Measurements from ENCODE around the gene APBB1.

The APBB1 gene

DNA sequence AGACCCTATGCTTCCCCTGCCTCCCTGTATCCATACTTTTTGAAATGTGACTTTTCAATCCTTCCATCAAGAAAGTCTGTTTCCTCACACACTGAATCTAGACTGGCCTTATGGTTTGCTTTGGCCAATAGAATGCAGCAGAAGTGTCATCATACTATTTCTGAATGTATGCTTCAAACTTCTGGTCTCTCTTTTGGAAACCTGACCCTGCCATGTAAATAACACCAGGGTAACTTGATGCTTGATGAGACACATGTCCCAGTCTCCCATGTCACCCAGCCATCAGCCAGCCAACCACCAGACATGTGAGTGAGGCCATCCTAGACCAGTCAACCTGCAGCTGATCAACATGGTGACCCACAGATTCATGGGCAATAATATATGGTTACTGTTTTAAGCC is 68.9 kb downstream of the APBB1 start:
- no peak for DNase-seq

DNA sequence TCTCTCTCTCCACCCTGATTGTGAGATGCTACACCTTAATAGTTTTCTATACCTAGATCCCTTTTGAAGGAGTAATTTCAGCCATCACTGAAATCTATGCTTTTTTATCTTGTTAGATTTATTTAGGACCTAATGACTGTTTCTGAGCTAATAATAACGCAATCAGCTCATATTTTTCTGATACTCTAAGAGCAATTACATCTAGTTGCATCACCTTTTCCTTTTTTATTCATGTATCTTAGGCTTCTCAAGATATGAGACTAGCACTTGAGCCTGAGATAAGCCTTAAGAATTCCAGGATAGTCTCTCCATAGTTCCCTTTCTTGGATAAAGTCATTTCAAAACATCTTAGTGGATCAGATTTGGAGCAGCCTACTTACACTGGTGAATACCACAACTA is 73.5 kb downstream of the APBB1 start:
- DNase-seq = no peak

Measured in NCI-H1930 (cell line).